H1 (cell line): ENCODE measurements around the gene SPSB1. TPM values are rescaled to one million over a fixed set of nuclear protein-coding genes. Genes with fewer than 3 reads are reported as not detected.

Experiments
- CBX8 ChIP-seq: fragments of 300-800, 300-1000 bp; sonication (generic); IDR thresholded peaks from 2 replicates; pipeline ENCODE4 v1.7.1; 2016; ENCODE audit warnings: low read depth, low read length, borderline replicate concordance
- EP300 ChIP-seq, 2 experiments: IDR thresholded peaks; 1 replicate in 1 of 2; 2 replicates in 1 of 2; pipeline ENCODE4 v1.6.1; 2011 to 2012; ENCODE audit warnings: low read depth in 2 of 2, low read length in 2 of 2, mild to moderate bottlenecking in 2 of 2, borderline replicate concordance in 1 of 2, inconsistent platforms in 1 of 2, moderate library complexity in 1 of 2
- SAP30 ChIP-seq: fragments of 300-600 bp; sonication (generic); IDR thresholded peaks from 2 replicates; pipeline ENCODE4 v1.7.1; 2012; ENCODE audit warnings: low read length, moderate library complexity, mild to moderate bottlenecking, inconsistent platforms; ENCODE audit not compliant: insufficient read depth, insufficient replicate concordance
- SIX5 ChIP-seq: IDR thresholded peaks from 2 replicates; pipeline ENCODE4 v1.6.1; 2011; ENCODE audit warnings: mild to moderate bottlenecking, low read depth, low read length
- TAF1 ChIP-seq: IDR thresholded peaks from 2 replicates; pipeline ENCODE4 v1.6.1; 2011; ENCODE audit warnings: mild to moderate bottlenecking, low read depth, low read length
- polyA plus RNA-seq, 7 experiments: library from polyadenylated mRNA; depleted of rRNA in 3 of 7; stranded (reverse) in 5 of 7; unstranded in 2 of 7; fragments of >200 nt in 5 of 7; fragments of 200-250 nt in 2 of 7; gene quantifications; 1 replicate in 5 of 7; 2 replicates in 1 of 7; 4 replicates in 1 of 7; pipeline versions ENCODE4 v1.2.1 to v1.2.3, GENCODE V29; 2011 to 2013; ENCODE audit warnings: missing spikeins in 2 of 7, mixed read lengths in 2 of 7
- total RNA-seq: library from RNA; stranded (reverse); fragmentation: NEBNext Ultra II Directional; extraction: Animal tissue kit (Norgen Biotek cat#: 25700); gene quantifications from 2 replicates; pipeline ENCODE4 v1.2.1, GENCODE V29; 2021
- TF ChIP-seq, protein P1 (sequence below): IDR thresholded peaks from 2 replicates; pipeline ENCODE4 v1.6.1; 2012; ENCODE audit warnings: low read length, inconsistent platforms

Gene SPSB1
- total and polyA plus RNA-seq, 2 of the 8 experiments (the other 6 are each of a cell fraction or from before 2014, with no cell fraction given): 5.3 to 6.4 TPM

DNA sequence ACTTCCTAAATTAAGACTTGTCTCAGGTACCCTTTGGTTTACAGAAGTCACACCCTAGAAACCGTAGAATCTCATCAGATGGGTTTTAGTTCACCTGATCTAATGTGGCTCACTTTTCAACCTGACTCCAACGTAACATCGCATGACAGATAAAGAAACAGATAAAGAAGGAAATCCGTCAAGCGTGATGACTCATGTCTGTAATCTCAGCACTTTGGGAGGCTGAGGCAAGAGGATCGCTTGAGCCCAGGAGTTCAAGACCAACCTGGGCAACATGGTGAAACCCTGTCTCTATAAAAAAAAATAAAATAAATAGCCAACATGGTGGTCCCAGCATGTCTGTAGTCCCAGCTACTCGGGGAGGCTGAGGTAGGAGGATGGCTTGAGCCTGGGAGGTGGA, 97.3 kb downstream of the SPSB1 start (continued):
- TF ChIP-seq SIX5 (no peak), TAF1 (no peak), EP300 (IDR thresholded peaks at IDR 0.05; ENCODE audit: borderline replicate concordance in 1 of 2, low read depth in 2 of 2, low read length in 2 of 2) (no peak), SAP30 (no peak), CBX8 (no peak)
- TF ChIP-seq, protein P1, sequence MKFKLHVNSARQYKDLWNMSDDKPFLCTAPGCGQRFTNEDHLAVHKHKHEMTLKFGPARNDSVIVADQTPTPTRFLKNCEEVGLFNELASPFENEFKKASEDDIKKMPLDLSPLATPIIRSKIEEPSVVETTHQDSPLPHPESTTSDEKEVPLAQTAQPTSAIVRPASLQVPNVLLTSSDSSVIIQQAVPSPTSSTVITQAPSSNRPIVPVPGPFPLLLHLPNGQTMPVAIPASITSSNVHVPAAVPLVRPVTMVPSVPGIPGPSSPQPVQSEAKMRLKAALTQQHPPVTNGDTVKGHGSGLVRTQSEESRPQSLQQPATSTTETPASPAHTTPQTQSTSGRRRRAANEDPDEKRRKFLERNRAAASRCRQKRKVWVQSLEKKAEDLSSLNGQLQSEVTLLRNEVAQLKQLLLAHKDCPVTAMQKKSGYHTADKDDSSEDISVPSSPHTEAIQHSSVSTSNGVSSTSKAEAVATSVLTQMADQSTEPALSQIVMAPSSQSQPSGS: no peak
